Panc1 (cell line): Measurements from ENCODE around the gene MRPS27.

ENCODE experiments used
- CTCF ChIP-seq: fragments of 450-650 bp; IDR thresholded peaks from 2 replicates; pipeline ENCODE4 v1.5.1; 2017; ENCODE audit warnings: mild to moderate bottlenecking
- POLR2AphosphoS5 ChIP-seq: IDR thresholded peaks from 2 replicates; pipeline ENCODE4 v1.6.1; 2012; ENCODE audit warnings: mild to moderate bottlenecking, low read depth, low read length, moderate library complexity
- REST ChIP-seq, 2 experiments: IDR thresholded peaks; 2 replicates each; pipeline ENCODE4 v1.6.1; 2011 to 2012; ENCODE audit warnings: low read depth in 2 of 2, control low read depth in 1 of 2, low read length in 1 of 2, mild to moderate bottlenecking in 1 of 2, moderate library complexity in 1 of 2; ENCODE audit not compliant: insufficient read depth in 1 of 2
- TCF7L2 ChIP-seq: IDR thresholded peaks from 2 replicates; pipeline ENCODE4 v1.6.1; 2011; ENCODE audit warnings: mild to moderate bottlenecking, low read depth, low read length, inconsistent platforms

- TF ChIP-seq CTCF (no peak), TCF7L2 (no peak), POLR2AphosphoS5 (no peak), REST (IDR thresholded peaks at IDR 0.05; ENCODE audit: insufficient read depth in 1 of 2, low read depth in 2 of 2, low read length in 1 of 2) (no peak)
Measured at GRCh38 chr5:72233835-72234234, 86.2 kb downstream of the MRPS27 start.
